ENCODE results near the gene PIK3CD. TPM values are rescaled to one million over a fixed set of nuclear protein-coding genes. Genes with fewer than 3 reads are reported as not detected.
"Not testable (repeated sequence)": the region's sequence is repeated elsewhere in the genome, so short reads cannot be mapped to it uniquely, and the experiment has no call there.

PIK3CD gene
- total RNA-seq, 2 experiments from 2014 or later = 129 to 138 TPM

DNA sequence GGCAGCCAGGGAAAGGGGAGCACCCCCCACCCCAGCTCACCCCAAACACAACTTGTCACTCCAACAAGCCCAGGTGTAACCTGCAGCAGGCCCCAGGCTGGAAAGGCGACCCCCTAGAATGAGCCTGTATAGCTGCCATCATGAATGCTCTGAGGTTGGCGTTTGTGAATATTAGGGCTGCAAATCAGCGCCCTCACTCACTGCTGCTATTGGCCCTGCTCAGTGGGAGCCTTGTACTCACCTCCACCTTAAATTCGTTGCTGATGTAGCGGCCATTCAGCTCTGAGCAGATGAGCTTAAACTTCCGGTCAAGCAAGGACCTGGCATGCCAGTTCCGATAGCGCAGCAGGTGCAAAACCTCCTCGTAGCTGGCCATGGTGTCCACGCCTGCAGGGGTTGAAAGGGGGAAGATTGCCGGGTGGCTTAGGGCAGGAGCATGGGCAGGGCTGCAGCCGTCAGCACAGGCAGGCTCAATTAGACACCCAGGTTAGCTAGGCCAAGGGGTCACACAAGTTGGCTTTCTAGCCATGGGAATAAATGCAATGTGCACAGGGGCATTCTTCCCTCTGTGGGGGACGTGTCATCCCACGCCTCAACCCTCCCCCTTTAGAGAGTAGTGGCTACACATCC lies 81.7 kb downstream of the PIK3CD start:
- Mint-ChIP-seq H3K27me3 (no peaks in the 10 kb centered on the region), H3K4me1 (ENCODE audit: low read depth) (peaks cover 36% of the 10 kb centered on the region), H3K9me3 (no peaks in the 10 kb centered on the region), H3K36me3 (peaks cover 59% of the 10 kb centered on the region), H3K4me3 (no peak overlapping the region), H3K27ac (peak overlapping the region; percentile 52)
- DNase-seq = no peak
- CTCF ChIA-PET = interaction anchor here (0.8 to 1.5 kb wide), 4 partner anchors 12 to 135 kb away, joined by 3 to 6 read pairs (median 3); no protein-coding TSS in a partner anchor
- intact Hi-C loops (cut with micrococcal nuclease) = no loop called here
- POLR2A ChIA-PET = interaction anchor here (0.8 kb wide), 1 partner anchor 125 kb away, joined by 3 read pairs; no protein-coding TSS in a partner anchor

DNA sequence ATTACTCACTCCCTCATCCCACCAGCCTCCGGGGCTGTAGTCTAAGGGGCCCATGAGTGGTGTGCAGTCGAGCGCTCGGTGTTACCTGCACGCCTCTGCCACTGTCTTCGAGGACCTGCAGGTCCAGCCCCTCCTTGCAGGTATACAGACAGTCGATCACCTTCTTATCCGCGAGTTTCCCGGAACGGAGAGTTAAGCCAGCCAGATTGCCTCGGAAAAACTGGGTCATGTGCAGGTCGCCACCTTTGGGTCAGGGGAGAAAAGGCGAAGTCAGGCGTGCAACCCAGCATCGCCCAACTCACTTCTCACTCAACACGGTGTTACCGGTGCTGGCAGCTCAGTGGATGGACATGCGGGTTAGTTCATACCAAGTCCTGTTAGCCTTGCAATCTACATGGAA lies 84.3 kb downstream of the PIK3CD start:
- H3K9me3 Mint-ChIP-seq = no peaks in the 10 kb centered on the region
- no peak overlapping the region for H3K4me3 Mint-ChIP-seq
- ChIA-PET POLR2A (no interaction called here), CTCF (no interaction called here)
- peaks cover 45% of the 10 kb centered on the region for H3K36me3 Mint-ChIP-seq
- intact Hi-C loops (cut with micrococcal nuclease) = no loop called here
- H3K27ac Mint-ChIP-seq = no peak overlapping the region
- no peak for DNase-seq
- peaks cover 14% of the 10 kb centered on the region for H3K4me1 Mint-ChIP-seq (ENCODE audit: low read depth)
- H3K27me3 Mint-ChIP-seq = no peaks in the 10 kb centered on the region

DNA sequence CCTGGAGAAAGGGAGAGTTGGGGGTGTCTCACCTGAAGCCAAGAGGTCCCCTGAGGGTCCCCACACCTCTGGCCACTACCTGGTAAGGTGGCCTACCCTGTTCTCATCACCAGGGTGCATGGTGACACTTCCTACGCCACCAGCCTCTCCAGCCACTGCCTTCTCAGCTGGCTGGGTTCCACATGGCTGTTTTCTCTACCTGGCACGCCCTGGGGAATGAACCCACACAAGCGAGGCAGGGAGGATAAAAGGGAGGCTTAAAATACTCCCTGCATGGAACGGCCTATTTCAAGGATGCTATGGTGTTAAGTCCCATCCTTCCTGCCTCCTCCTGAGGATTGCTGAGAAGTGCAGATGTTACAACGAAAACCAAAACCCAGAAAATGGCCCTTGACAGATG lies 84.7 kb downstream of the PIK3CD start:
- no peaks in the 10 kb centered on the region for H3K27me3 Mint-ChIP-seq
- H3K36me3 Mint-ChIP-seq = peaks cover 43% of the 10 kb centered on the region
- ChIA-PET POLR2A (no interaction called here), CTCF (no interaction called here)
- H3K27ac Mint-ChIP-seq = no peak overlapping the region
- H3K9me3 Mint-ChIP-seq = no peaks in the 10 kb centered on the region
- intact Hi-C loops (cut with micrococcal nuclease) = no loop called here
- no peak overlapping the region for H3K4me3 Mint-ChIP-seq
- DNase-seq = no peak
- peaks cover 13% of the 10 kb centered on the region for H3K4me1 Mint-ChIP-seq (ENCODE audit: low read depth)

DNA sequence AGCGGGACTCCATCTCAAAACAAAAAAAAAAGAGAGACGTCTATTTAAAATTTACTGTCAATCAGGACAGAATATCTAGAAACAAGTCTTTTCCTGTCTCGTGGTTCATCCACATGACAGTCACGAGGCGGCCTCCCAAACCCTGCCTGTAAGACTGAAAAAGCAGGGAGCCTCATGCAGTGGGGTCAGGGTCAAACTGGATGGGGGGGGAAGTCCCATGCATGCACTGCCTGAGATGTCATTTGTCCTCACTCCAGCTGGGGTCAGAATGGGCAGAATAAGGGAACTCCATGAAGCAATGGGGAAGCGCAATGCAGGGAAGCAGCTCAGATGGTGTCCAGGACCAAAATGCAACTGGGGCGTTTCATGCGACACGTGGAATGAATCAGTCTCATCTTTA lies 85.5 kb downstream of the PIK3CD start:
- Mint-ChIP-seq H3K4me3 (no peak overlapping the region), H3K4me1 (ENCODE audit: low read depth) (peaks cover 6% of the 10 kb centered on the region), H3K36me3 (peaks cover 38% of the 10 kb centered on the region), H3K27me3 (no peaks in the 10 kb centered on the region), H3K27ac (no peak overlapping the region), H3K9me3 (no peaks in the 10 kb centered on the region)
- POLR2A ChIA-PET = no interaction called here
- CTCF ChIA-PET = interaction anchor here (0.6 kb wide), 1 partner anchor 47 kb away, joined by 3 read pairs; no protein-coding TSS in a partner anchor
- no peak for DNase-seq
- intact Hi-C loops (cut with micrococcal nuclease) = no loop called here

DNA sequence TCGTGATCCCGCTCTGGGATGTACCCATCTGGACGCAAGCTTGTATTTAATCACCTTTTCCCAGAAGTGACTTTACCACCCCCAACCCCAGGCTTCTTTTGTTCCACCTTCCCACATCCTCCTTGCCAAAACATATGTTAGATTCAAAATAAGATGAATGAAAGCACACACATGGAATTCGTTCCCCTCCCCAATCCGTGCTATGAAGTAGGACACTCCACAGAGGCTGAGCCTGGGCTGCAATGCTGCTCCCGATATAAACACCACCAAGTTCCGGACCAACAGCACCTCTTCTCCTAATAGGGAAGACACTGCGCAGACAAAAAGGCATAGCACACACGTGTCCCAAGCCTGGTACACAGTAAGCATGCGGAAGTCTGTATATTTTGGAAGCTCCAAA lies 86.1 kb downstream of the PIK3CD start:
- no peak for DNase-seq
- H3K4me3 Mint-ChIP-seq = no peak overlapping the region
- ChIA-PET CTCF (interaction anchor here (0.6 kb wide), 1 partner anchor 47 kb away, joined by 3 read pairs; no protein-coding TSS in a partner anchor), POLR2A (no interaction called here)
- intact Hi-C loops (cut with micrococcal nuclease) = no loop called here
- no peak overlapping the region for H3K27ac Mint-ChIP-seq
- H3K36me3 Mint-ChIP-seq = peaks cover 36% of the 10 kb centered on the region
- H3K27me3 Mint-ChIP-seq = no peaks in the 10 kb centered on the region
- peaks cover 2% of the 10 kb centered on the region for H3K4me1 Mint-ChIP-seq (ENCODE audit: low read depth)
- H3K9me3 Mint-ChIP-seq = no peaks in the 10 kb centered on the region

DNA sequence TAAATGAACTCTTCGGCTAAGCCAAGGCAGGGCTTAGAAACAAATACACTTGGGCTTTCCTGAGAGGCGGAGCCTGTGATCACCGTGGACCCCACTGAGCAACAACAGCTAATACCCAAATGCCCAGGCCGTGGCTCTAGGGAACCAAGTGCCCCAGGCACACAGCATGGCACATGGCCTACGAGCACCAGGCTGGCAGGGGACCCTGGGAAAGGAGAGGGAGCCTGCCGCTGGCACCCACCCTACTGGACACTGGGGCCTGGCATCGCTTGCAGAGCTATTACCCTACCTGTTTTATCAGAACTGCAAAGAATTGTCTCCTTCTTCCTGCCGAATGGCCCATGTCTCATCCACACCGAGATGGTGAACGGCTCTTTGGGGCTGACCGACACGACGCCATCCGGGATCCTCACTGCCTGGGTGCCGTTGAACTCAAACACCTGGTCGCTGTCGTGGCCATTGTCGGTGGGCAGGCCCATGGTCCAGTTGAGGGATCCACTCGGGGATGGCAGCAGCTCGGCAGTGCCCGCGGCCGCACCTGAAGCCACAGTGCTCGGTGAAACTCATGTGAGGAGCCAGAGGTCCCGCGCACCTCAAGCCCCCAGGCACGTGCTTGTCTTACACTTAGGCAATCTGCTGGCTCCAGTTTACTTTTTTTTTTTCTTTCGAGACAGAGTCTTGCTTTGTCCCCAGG lies 92.7 kb downstream of the PIK3CD start:
- Mint-ChIP-seq H3K4me3 (no peak overlapping the region), H3K27ac (no peak overlapping the region), H3K36me3 (peaks cover 32% of the 10 kb centered on the region), H3K9me3 (no peaks in the 10 kb centered on the region), H3K27me3 (no peaks in the 10 kb centered on the region), H3K4me1 (ENCODE audit: low read depth) (no peaks in the 10 kb centered on the region)
- intact Hi-C loops (cut with micrococcal nuclease) = no loop called here
- ChIA-PET POLR2A (no interaction called here), CTCF (no interaction called here)
- DNase-seq = no peak

DNA sequence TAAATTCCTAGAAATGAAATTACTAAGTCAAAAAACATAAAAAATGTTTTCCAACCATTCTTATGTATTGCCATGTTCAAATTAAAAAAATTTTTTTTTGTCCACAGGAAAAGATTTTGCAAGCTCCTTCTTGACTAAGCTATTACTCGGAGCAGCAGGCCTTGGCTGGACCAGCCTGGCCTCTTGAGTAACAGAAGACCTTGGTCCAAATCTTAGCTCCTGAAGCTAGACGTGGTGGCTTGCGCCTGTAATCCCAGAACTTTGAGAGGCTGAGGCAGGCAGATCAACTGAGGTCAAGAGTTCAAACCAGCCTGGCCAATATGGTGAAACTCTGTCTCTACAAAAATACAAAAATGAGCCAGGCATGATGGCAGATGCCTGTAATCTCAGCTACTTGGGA lies 94.7 kb downstream of the PIK3CD start:
- H3K4me3 Mint-ChIP-seq = no peak overlapping the region
- H3K4me1 Mint-ChIP-seq (ENCODE audit: low read depth) = no peaks in the 10 kb centered on the region
- intact Hi-C loops (cut with micrococcal nuclease) = no loop called here
- no peak overlapping the region for H3K27ac Mint-ChIP-seq
- ChIA-PET POLR2A (no interaction called here), CTCF (interaction anchor here (0.6 to 1.1 kb wide), 2 partner anchors 38 to 251 kb away, joined by 3 read pairs; no protein-coding TSS in a partner anchor)
- peaks cover 31% of the 10 kb centered on the region for H3K36me3 Mint-ChIP-seq
- no peak for DNase-seq
- no peaks in the 10 kb centered on the region for H3K27me3 Mint-ChIP-seq
- H3K9me3 Mint-ChIP-seq = no peaks in the 10 kb centered on the region

DNA sequence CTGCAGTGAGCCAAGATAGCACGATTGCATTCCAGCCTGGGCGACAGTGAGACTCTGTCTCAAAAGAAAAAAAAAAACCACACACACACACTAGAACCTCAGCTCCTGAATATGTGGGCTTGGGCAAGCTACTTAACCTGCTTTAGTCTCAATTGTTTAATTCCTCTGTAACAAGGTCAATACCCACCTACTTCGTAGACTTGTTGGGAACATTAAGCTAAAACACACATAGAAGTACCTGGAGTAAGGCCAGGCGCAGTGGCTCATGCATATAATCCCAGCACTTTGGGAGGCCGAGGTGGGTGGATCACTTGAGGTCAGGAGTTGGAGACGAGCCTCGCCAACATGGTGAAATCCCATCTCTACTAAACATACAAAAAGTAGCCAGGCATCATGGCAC lies 95.1 kb downstream of the PIK3CD start:
- DNase-seq = no peak
- Mint-ChIP-seq H3K4me1 (ENCODE audit: low read depth) (no peaks in the 10 kb centered on the region), H3K27me3 (no peaks in the 10 kb centered on the region), H3K36me3 (peaks cover 34% of the 10 kb centered on the region), H3K4me3 (no peak overlapping the region), H3K9me3 (no peaks in the 10 kb centered on the region), H3K27ac (no peak overlapping the region)
- intact Hi-C loops (cut with micrococcal nuclease) = no loop called here
- ChIA-PET POLR2A (interaction anchor here (0.6 kb wide), 1 partner anchor 228 kb away, joined by 3 read pairs; no protein-coding TSS in a partner anchor), CTCF (interaction anchor here (1.1 kb wide), 1 partner anchor 38 kb away, joined by 3 read pairs; no protein-coding TSS in a partner anchor)

DNA sequence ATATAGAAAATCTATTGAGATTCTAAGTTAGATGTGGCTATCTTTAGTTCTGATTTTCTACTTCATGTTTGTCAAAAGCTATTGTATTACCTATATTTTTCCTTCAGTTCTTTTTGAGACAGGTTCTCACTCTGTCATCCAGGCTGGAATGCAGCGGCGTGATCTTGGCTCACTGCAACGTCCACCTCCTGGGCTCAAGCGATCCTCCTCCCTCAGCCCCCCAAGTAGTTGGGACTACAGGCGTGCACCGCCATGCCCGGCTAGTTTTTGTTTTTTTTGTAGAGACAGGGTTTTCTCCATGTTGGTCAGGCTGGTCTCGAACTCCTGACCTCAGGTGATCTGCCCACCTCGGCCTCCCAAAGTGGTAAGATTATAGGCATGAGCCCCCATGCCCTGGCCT lies 96.9 kb downstream of the PIK3CD start:
- CTCF ChIA-PET = not testable (repeated sequence)

DNA sequence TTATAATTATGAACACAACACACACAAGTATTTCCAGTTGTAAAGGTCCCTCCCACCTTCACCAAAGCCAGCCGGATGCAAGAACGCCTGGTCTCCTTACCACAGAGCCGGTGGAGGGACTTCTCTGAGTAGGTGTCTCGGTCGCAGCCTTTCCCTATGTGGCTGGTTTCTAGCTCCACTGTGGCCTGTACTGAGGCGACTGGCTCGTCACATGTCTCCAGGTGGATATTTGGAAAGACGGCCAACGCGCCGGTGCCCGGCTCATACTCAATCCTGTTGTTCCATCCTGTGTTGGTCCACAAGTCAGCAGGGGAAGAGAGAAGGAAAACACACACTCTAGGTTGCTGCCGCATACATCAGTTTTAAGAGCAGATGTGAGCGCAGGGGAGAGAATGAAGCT lies 97.8 kb downstream of the PIK3CD start:
- no peaks in the 10 kb centered on the region for H3K9me3 Mint-ChIP-seq
- H3K4me3 Mint-ChIP-seq = no peak overlapping the region
- no peak overlapping the region for H3K27ac Mint-ChIP-seq
- no peak for DNase-seq
- intact Hi-C loops (cut with micrococcal nuclease) = no loop called here
- H3K27me3 Mint-ChIP-seq = no peaks in the 10 kb centered on the region
- peaks cover 21% of the 10 kb centered on the region for H3K36me3 Mint-ChIP-seq
- CTCF ChIA-PET = interaction anchor here (1.0 kb wide), 1 partner anchor 125 kb away, joined by 5 read pairs; no protein-coding TSS in a partner anchor
- POLR2A ChIA-PET = no interaction called here
- no peaks in the 10 kb centered on the region for H3K4me1 Mint-ChIP-seq (ENCODE audit: low read depth)

More for the DNA sequence above, 96.9 kb downstream of the PIK3CD start:
- H3K27me3 Mint-ChIP-seq; DNase-seq; POLR2A ChIA-PET; H3K27ac Mint-ChIP-seq; H3K9me3 Mint-ChIP-seq; H3K4me3 Mint-ChIP-seq; H3K4me1 Mint-ChIP-seq (ENCODE audit: low read depth); intact Hi-C loops (cut with micrococcal nuclease): not testable (repeated sequence)
- peaks cover 28% of the 10 kb centered on the region for H3K36me3 Mint-ChIP-seq

DNA sequence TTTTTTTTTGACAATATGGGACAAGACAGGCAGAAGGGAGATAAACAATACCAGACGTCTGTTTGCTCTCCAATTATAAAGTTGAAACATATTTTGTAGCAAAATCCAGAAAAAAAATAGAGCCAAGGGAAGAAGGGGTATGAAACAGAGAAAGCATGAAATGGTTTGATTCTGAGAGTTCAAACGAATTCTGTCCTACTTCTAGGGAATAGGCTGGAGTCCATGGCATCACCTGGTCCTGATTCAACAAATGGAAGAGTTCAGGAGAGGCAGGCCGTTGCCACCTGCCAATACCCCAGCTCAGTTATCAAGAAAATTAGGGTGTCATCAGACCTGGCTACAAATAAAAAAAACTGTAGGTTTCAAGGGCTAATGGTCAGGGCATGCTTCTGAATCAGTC lies 100.4 kb downstream of the PIK3CD start:
- CTCF ChIA-PET = no interaction called here
- no peak overlapping the region for H3K4me3 Mint-ChIP-seq
- no peak overlapping the region for H3K27ac Mint-ChIP-seq
- DNase-seq = no peak
- no peaks in the 10 kb centered on the region for H3K9me3 Mint-ChIP-seq
- no peaks in the 10 kb centered on the region for H3K27me3 Mint-ChIP-seq
- no peaks in the 10 kb centered on the region for H3K4me1 Mint-ChIP-seq (ENCODE audit: low read depth)
- POLR2A ChIA-PET = interaction anchor here (0.6 kb wide), 1 partner anchor 1416 kb away, joined by 3 read pairs; no protein-coding TSS in a partner anchor
- intact Hi-C loops (cut with micrococcal nuclease) = no loop called here
- peaks cover 19% of the 10 kb centered on the region for H3K36me3 Mint-ChIP-seq

DNA sequence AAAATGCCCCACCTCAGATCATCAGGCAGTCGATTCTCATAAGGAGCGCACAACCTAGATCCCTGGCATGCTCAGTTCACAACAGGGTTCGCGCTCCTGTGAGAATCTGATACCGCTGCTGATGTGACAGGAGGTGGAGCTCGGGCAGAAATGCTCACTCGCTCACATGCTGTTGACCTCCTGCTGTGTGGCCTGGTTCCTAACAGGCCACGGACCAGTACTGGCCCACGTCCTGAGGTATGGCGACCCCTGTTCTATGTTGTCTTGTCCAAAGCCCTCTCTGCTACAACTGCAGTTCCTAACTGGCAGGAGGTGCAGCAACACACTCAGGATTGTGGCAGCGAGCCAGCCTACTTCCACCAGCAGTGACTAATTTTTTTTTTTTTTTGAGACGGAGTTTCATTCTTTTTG lies 101.6 kb downstream of the PIK3CD start:
- POLR2A ChIA-PET = no interaction called here
- H3K27ac Mint-ChIP-seq = no peak overlapping the region
- H3K4me3 Mint-ChIP-seq = no peak overlapping the region
- no peaks in the 10 kb centered on the region for H3K27me3 Mint-ChIP-seq
- CTCF ChIA-PET = no interaction called here
- no peaks in the 10 kb centered on the region for H3K9me3 Mint-ChIP-seq
- intact Hi-C loops (cut with micrococcal nuclease) = no loop called here
- no peaks in the 10 kb centered on the region for H3K4me1 Mint-ChIP-seq (ENCODE audit: low read depth)
- DNase-seq = no peak
- H3K36me3 Mint-ChIP-seq = peaks cover 18% of the 10 kb centered on the region

Data from activated CD4-positive, alpha-beta memory T cell treated with anti-CD3 and anti-CD28 coated beads for 36 hours (primary cell).